Stimulated activated CD4-positive, alpha-beta T cell treated with anti-CD3 and anti-CD28 coated beads, Interleukin-4, amount 100 ng/mL, for 48 hours (primary cell): ENCODE data around the gene MRPS24.

Source experiments
- DNase-seq, 2 donors: peaks; one replicate each; pipeline ENCODE4 v3.0.0-alpha.2; 2020; ENCODE audit warnings: low read depth in 2 of 2

Gene MRPS24

DNA sequence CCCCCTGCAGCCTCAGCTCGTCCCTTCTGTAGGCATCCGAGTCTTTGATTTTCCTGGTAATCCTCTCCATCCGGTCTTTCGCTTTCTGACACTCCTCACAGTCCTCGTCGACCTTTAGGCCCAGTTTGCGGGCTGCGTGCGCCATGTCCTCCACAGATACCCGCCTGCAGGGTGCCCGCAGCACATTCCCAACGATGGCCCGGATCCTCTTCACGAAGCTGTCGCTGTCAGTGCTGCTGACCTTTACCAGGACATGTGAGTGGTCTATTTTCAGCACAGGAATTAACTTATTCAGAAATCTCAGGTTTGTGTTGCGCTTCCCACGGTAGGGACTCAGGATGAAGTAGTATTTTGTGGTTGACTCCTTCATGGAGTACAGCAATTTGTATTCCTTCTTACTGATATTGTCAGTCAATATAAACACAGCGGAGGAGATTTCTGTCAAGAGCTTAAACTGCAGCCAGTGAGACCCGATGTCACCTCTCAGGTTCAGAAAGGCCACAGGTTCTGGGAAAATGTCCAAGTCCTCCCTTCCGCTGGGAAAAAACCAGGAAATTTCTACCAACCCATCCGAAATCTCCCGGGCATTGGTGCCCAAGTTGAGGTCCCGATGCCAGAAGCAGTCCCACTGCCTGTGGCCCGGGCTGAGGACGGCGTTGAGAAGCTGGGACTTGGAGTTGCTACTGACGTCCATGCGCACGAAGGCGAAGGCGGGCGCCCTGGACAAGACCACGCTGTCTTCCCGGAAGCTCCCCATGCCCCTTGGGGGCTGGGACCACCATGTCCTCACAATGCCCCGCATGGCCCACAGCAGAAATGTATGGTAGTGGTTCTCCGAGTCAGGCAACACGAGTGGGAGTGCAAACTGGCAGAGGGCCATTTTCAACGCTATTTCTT lies 8.9 kb upstream of the MRPS24 start:
- DNase-seq = no peak

- no peak for DNase-seq
Observed at GRCh38 chr7:43876976-43877745, 7.8 kb upstream of the MRPS24 start.

DNA sequence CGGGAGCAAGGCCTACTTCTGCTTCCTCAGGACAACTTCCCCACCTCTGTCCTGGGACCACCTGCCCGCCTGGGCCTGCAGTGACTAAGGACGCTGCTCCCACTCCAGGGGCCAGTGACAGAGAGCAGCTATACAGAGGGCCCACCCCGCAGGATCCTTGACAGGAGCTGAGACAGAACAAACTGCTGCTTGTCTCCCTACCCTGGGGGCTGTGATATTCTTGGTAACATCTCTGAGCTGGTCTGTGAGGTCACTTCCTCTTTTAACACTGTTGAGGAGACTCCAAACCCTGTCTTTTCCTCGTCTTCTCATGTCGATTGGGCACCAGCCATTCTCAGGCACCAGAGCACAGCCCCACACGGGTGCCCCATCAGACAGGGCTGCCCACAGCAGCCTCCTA lies 6.9 kb upstream of the MRPS24 start:
- no peak for DNase-seq

- no peak for DNase-seq
Observed at GRCh38 chr7:43873300-43873699, 4.0 kb upstream of the MRPS24 start.

DNA sequence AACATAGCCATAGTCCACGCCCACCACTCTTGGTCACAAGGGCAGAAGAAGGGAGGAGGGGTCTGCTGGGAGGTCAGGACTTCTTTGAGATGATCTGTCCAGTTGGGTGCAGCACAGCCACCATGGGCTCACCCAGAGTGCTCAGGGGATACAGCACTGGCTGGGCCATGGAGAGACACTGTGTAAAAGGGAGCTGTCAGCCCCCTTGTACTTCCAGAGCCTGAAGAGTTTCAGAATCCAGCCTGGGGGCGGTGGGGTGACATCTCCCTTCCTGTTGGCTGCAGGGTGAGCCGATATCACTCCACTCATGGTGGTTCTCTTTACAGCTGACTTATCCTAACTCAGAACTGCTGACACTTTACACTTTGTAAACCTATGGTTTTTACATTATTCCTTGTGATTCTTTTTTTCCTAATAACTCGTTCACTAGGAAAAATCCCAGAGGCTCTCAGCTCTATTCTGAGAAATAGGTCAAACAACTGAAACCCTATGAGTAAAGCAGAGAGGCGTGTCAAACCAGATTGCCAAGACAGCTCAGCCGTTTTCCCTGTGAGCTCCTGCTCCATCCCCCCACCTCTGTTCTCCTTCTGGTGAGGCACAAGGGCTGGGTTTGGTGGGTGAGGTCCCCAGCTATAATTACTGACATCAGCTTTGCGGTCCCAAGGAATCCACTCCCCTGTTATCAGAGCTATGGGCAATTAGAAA lies 3.2 kb upstream of the MRPS24 start:
- DNase-seq = no peak

GRCh38 chr7:43871064-43871463 lies 1.7 kb upstream of the MRPS24 start:
- no peak for DNase-seq

DNA sequence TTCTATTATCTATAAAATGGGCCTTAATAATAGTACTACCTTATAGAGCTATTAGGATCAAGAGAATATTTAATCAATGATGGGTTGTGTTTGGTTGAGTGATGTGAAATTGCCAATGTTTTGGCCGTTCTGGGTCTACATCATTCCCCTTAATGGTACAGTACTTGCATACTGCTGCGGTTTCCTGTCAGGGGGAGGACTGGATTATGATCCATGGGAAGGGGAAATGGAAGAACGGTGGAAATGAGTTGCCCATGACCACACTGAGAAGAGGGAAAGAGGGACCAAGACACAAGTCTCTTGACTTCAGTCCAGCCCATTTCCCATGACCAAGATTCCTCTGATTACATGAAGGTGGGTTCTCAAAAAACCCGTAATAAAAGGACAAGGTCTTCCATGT lies 999 bp upstream of the MRPS24 start:
- no peak for DNase-seq

- DNase-seq = peak in 1 of 2 donors; percentile 2
Observed at GRCh38 chr7:43869867-43870240, 537 bp upstream of the MRPS24 start.

- no peak for DNase-seq
Observed at GRCh38 chr7:43868681-43869005, 674 bp downstream of the MRPS24 start.

DNA sequence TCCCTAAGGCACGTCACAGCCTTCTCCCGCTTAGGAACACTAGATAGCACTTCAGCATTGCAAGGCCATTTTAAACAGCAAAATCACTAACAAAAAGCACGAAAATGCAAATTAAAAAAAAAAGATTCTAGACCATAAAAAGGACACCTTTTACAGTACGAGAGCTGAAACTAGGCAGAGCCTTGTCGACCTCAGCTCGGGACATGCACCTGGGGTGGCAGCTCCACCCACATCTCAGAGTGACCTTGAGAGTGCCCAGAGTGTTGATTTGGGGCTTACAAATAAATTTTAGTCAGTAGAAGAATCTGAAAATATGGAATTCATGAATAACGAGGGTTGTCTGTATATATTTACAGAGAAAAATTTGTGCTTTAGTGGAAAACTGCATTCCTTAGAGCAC lies 1.1 kb downstream of the MRPS24 start:
- DNase-seq = no peak

- DNase-seq = no peak
Observed at GRCh38 chr7:43865277-43865676, 4.0 kb downstream of the MRPS24 start.

- no peak for DNase-seq
Observed at GRCh38 chr7:43864126-43864525, 5.2 kb downstream of the MRPS24 start.

DNA sequence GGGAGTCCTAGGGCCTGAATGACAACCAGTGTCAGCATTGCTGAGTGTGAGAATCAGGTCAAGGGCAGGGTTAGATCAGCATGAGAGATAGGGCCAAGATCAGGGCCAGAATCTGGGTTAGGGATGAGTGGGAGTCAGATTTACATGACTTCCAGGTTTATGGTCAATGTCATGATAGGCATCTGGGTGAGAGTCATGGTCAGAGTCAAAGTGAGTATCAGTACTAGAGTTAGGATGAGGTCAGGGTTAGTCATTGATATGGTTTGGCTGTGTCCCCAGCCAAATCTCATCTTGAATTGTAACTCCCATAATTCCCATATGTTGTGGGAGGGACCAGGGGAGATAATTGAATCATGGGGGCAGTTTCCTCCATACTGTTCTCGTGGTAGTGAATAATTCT lies 12.3 kb downstream of the MRPS24 start:
- DNase-seq = no peak

DNA sequence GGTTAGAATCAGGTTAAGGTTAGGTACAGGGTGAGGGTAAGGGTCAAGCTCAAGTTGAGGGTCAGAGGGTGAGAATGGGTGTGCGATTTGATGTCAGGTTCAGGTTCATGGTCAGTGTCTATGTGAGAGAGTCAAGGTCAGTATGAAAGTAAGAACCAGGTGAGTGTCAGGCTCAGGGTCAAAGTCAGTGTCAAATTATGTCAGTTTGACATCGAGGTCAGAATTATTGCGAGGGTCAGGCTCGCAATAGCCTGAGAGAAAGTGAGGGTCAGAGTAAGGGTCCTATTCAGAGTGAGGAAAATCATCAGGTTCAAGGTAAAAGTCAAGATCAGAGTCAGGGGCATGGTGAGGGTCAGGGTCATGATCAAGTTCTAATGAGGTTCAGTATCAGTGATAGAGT lies 13.0 kb downstream of the MRPS24 start:
- DNase-seq = no peak

GRCh38 chr7:43855176-43855575 lies 14.1 kb downstream of the MRPS24 start:
- no peak for DNase-seq

DNA sequence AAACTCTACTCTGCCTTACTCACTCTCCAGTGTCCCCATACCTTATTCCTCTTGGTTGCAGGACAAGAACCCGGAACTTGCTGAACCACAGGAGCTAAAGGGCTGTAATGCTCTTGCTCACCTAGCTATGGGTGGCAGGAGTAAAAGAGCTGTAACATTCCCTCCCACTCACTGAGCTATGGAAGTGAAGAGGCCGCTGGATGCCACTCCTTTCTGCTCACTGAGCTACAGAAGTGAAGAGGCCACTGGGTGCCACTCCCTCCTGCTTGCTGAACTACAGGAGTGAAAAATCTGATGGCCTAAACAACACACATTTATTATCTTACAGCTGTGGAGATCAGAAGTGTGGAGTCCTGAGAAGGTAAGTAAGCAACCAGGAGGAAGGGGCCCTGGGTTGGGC lies 17.5 kb downstream of the MRPS24 start:
- DNase-seq = no peak

DNA sequence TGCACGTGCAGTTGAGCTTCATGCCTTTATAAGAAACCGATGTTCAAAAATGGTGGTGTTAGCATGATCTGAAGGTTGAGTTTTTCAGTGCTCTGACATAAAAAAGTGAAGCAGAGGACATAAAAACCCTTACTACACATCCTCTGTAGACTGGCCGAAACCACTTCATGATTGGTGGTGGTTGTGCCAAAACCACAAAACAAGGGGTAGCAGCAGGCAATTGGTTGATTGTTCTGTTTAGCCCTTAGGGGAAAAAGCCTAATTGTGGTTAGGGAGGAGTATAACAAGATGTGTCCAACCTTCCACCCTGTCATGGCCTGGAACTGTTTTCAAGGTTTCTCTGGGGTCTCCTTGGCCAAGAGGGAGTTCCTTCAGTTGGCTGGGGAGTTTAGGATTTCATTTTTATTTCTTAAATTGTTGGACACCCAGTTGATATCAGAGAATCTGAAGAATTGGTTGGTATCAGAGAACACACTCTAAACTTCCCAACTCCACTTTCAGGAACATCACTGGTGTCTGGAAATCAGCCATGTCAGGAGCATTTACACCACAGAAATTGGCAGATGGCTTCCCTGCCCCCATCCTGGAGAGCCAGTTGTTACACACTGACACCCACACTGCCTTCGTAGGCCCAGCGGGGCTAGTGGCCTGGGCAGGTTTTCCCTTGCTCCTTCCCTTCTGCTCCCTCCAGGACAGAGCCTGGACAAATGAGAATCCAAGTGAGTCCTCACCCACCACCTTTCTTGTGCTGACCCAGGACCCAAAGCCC lies 18.8 kb downstream of the MRPS24 start:
- DNase-seq = no peak

GRCh38 chr7:43849047-43849446 lies 20.3 kb downstream of the MRPS24 start:
- no peak for DNase-seq

GRCh38 chr7:43847496-43847895 lies 21.8 kb downstream of the MRPS24 start:
- DNase-seq = no peak

GRCh38 chr7:43844662-43845061 lies 24.7 kb downstream of the MRPS24 start:
- DNase-seq = no peak

DNA sequence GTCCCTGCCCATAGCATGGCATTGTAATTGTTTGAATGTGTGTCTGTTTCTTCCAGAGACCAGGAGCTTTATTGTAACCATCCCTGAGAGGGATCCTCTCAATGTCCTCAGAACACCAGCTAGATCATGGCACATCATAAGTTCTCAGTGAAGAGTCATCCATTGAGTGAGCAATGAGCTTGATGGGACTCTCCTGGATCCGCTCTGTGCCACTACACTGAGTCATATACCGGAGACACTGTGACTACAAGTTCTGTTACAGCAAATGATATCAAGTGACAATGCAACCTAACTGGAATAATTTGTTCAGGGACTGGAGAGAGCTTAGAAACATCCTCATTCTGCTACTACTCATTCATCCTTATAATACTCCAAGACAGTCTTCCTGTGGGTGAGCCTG lies 25.1 kb downstream of the MRPS24 start:
- no peak for DNase-seq

DNA sequence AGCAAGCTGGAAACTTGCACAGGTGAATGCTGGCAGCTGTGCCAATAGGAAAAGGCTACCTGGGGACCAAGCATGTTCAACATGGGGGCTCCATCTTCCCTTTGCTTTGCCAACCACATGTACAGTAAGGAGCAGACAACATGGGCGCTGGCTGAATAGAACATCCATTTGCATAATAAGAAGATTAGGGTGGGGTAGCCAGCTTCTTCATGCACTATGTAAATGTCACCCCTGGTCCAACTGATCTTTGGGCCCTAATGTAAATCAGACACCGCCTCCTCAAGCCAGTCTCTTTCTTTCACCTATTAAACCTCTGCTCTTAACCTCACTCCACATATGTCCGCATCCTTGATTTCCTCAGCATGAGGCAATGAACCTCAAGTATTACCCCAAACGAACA lies 26.0 kb downstream of the MRPS24 start:
- DNase-seq = no peak
